Small intestine (tissue), 7 donors: ENCODE results near the gene ZNF407. TPM values are rescaled to one million over a fixed set of nuclear protein-coding genes. Genes with fewer than 3 reads are reported as not detected.
"Not testable (repeated sequence)": the region's sequence is repeated elsewhere in the genome, so short reads cannot be mapped to it uniquely, and the experiment has no call there.

Experiments
- DNase-seq, 2 donors: peaks; one replicate each; pipeline versions ENCODE4 v3.0.0 to v3.0.0-alpha.2; 2013
- FAIRE-seq: peaks from 2 replicates; lab custom pipeline; 2012; peaks lifted over from hg19 to GRCh38; lab: Jason Lieb, UNC
- H3K27ac ChIP-seq, 3 donors: one replicate each; pipeline ENCODE4 v1.5.1; 2013; ENCODE audit warnings: low read length in 2 of 3, mild to moderate bottlenecking in 2 of 3, control low read depth in 1 of 3, inconsistent platforms in 1 of 3, low read depth in 1 of 3, moderate library complexity in 1 of 3
- H3K27me3 ChIP-seq, 3 donors: one replicate each; pipeline ENCODE4 v1.6.1; 2013; ENCODE audit warnings: low read length in 3 of 3, inconsistent platforms in 1 of 3; ENCODE audit not compliant: control insufficient read depth in 3 of 3, insufficient read depth in 3 of 3
- H3K36me3 ChIP-seq, 3 donors: one replicate each; pipeline ENCODE4 v1.6.1; 2013; ENCODE audit warnings: low read length in 3 of 3, inconsistent platforms in 1 of 3, low read depth in 1 of 3, mild to moderate bottlenecking in 1 of 3, moderate library complexity in 1 of 3; ENCODE audit not compliant: control insufficient read depth in 3 of 3, insufficient read depth in 2 of 3
- H3K4me1 ChIP-seq, 3 donors: one replicate each; pipeline ENCODE4 v1.6.1; 2013; ENCODE audit warnings: low read length in 2 of 3, inconsistent platforms in 1 of 3, low read depth in 1 of 3, mild to moderate bottlenecking in 1 of 3, moderate library complexity in 1 of 3; ENCODE audit not compliant: control insufficient read depth in 3 of 3, insufficient read depth in 2 of 3
- H3K4me3 ChIP-seq, 3 donors: one replicate each; pipeline ENCODE4 v1.5.1; 2013; ENCODE audit warnings: low read length in 3 of 3, control low read depth in 1 of 3, inconsistent platforms in 1 of 3, low read depth in 1 of 3, mild to moderate bottlenecking in 1 of 3, moderate library complexity in 1 of 3
- H3K9me3 ChIP-seq, 2 donors: one replicate each; pipeline ENCODE4 v1.6.1; 2013; ENCODE audit warnings: low read depth in 1 of 2, low read length in 1 of 2; ENCODE audit not compliant: control insufficient read depth in 2 of 2, insufficient read depth in 1 of 2
- WGBS, 3 donors: extraction: QIAGEN DNeasy Blood & Tissue Kit; methylation state at CpG; one replicate each; pipeline ENCODE4 v1.1.7; 2013; 5-methylcytosine and 5-hydroxymethylcytosine counted together
- polyA plus RNA-seq, 4 donors: library from polyadenylated mRNA; stranded (reverse) in 3 of 4; unstranded in 1 of 4; fragments of 200-250 nt in 3 of 4; fragments of 120-200 nt in 1 of 4; gene quantifications; one replicate each; pipeline versions ENCODE4 v1.2.1 to v1.2.3, GENCODE V29; 2013
- donor health status: healthy with polysubstance abuse.
- donor health status: control.
- donor health status: control.
- donor health status: Bipolar disorder and iron deficiency.
- donor health status: healthy.

ZNF407 gene
- polyA plus RNA-seq, 4 donors: 2.7 to 6.3 (median 4.0) TPM

- no peaks in the 10 kb centered on the region for H3K36me3 ChIP-seq
- 88 to 94% (median 91%) methylated on average over 12 of the region's 12 CpGs for WGBS, 3 donors
- H3K4me3 ChIP-seq: no peak overlapping the region
- peaks cover 0 to 9% of the 10 kb centered on the region in 2 donors for H3K9me3 ChIP-seq
- no peak for FAIRE-seq
- H3K4me1 ChIP-seq: no peaks in the 10 kb centered on the region
- H3K27me3 ChIP-seq: no peaks in the 10 kb centered on the region
- H3K27ac ChIP-seq: no peak overlapping the region
- no peak for DNase-seq
Observed at GRCh38 chr18:75075429-75075841, 477.8 kb downstream of the ZNF407 start.

GRCh38 chr18:75076286-75076685 lies 478.6 kb downstream of the ZNF407 start:
- no peaks in the 10 kb centered on the region for H3K36me3 ChIP-seq
- no peak overlapping the region for H3K27ac ChIP-seq
- 80 to 89% (median 86%) methylated on average over 5 of the region's 5 CpGs for WGBS, 3 donors
- no peaks in the 10 kb centered on the region for H3K4me1 ChIP-seq
- H3K9me3 ChIP-seq: peaks cover 0 to 9% of the 10 kb centered on the region in 2 donors
- DNase-seq: no peak
- FAIRE-seq: no peak
- no peaks in the 10 kb centered on the region for H3K27me3 ChIP-seq
- no peak overlapping the region for H3K4me3 ChIP-seq

- peaks cover 0 to 9% of the 10 kb centered on the region in 2 donors for H3K9me3 ChIP-seq
- peaks cover 0 to 2% (median 0%) of the 10 kb centered on the region in 3 donors for H3K27me3 ChIP-seq
- DNase-seq (no peak), FAIRE-seq (no peak)
- H3K4me3 ChIP-seq: no peak overlapping the region
- no peaks in the 10 kb centered on the region for H3K4me1 ChIP-seq
- 90 to 95% (median 91%) methylated on average over 8 of the region's 8 CpGs for WGBS, 3 donors
- no peak overlapping the region for H3K27ac ChIP-seq
- no peaks in the 10 kb centered on the region for H3K36me3 ChIP-seq
Observed at GRCh38 chr18:75081486-75081885, 483.8 kb downstream of the ZNF407 start.

GRCh38 chr18:75083131-75083530 lies 485.5 kb downstream of the ZNF407 start:
- peaks cover 0 to 14% of the 10 kb centered on the region in 2 donors for H3K9me3 ChIP-seq
- H3K27me3 ChIP-seq: peaks cover 0 to 2% (median 0%) of the 10 kb centered on the region in 3 donors
- H3K27ac ChIP-seq: no peak overlapping the region
- 91 to 97% (median 93%) methylated on average over 5 of the region's 5 CpGs for WGBS, 3 donors
- no peak for FAIRE-seq
- H3K4me3 ChIP-seq: no peak overlapping the region
- no peaks in the 10 kb centered on the region for H3K4me1 ChIP-seq
- DNase-seq: no peak
- no peaks in the 10 kb centered on the region for H3K36me3 ChIP-seq

- DNase-seq (no peak), FAIRE-seq (no peak)
- H3K36me3 ChIP-seq: no peaks in the 10 kb centered on the region
- H3K4me3 ChIP-seq: no peak overlapping the region
- 80 to 84% (median 84%) methylated on average over 9 of the region's 9 CpGs for WGBS, 3 donors
- peaks cover 0 to 2% (median 0%) of the 10 kb centered on the region in 3 donors for H3K27me3 ChIP-seq
- H3K27ac ChIP-seq: no peak overlapping the region
- H3K4me1 ChIP-seq: no peaks in the 10 kb centered on the region
- peaks cover 0 to 10% of the 10 kb centered on the region in 2 donors for H3K9me3 ChIP-seq
Observed at GRCh38 chr18:75083761-75084160, 486.1 kb downstream of the ZNF407 start.

GRCh38 chr18:75085676-75086075 lies 488.0 kb downstream of the ZNF407 start:
- not testable (repeated sequence) for H3K4me3 ChIP-seq, H3K27me3 ChIP-seq, FAIRE-seq, H3K27ac ChIP-seq, DNase-seq, H3K36me3 ChIP-seq, H3K9me3 ChIP-seq, H3K4me1 ChIP-seq
- 94 to 96% (median 94%) methylated on average over 8 of the region's 8 CpGs for WGBS, 3 donors

GRCh38 chr18:75086494-75087034 lies 488.9 kb downstream of the ZNF407 start:
- H3K4me1 ChIP-seq: no peaks in the 10 kb centered on the region

GRCh38 chr18:75087119-75088020 lies 489.7 kb downstream of the ZNF407 start:
- DNase-seq: no peak
- no peak overlapping the region for H3K4me3 ChIP-seq
- H3K4me1 ChIP-seq: no peaks in the 10 kb centered on the region
- no peak for FAIRE-seq
- peaks cover 0 to 5% of the 10 kb centered on the region in 2 donors for H3K9me3 ChIP-seq
- no peaks in the 10 kb centered on the region for H3K36me3 ChIP-seq
- WGBS, 3 donors: 95 to 96% (median 96%) methylated on average over 43 of the region's 43 CpGs
- no peak overlapping the region for H3K27ac ChIP-seq
- H3K27me3 ChIP-seq: peaks cover 0 to 2% (median 0%) of the 10 kb centered on the region in 3 donors

More at GRCh38 chr18:75086494-75087034, 488.9 kb downstream of the ZNF407 start:
- no peak overlapping the region for H3K4me3 ChIP-seq
- DNase-seq (no peak), FAIRE-seq (no peak)
- peaks cover 0 to 2% (median 1%) of the 10 kb centered on the region in 3 donors for H3K27me3 ChIP-seq
- H3K9me3 ChIP-seq: peaks cover 0 to 5% of the 10 kb centered on the region in 2 donors
- no peaks in the 10 kb centered on the region for H3K36me3 ChIP-seq
- 94 to 95% (median 95%) methylated on average over 9 of the region's 9 CpGs for WGBS, 3 donors
- H3K27ac ChIP-seq: no peak overlapping the region
